GM12875 (cell line): ENCODE data around the gene PLA2G12B.
"Not testable (repeated sequence)": the region's sequence is repeated elsewhere in the genome, so short reads cannot be mapped to it uniquely, and the experiment has no call there.

Experiments
- H3K4me3 ChIP-seq: one replicate; pipeline ENCODE4 v1.5.1; 2011; ENCODE audit warnings: low read depth, low read length, control low read depth
- TF ChIP-seq, protein P1 (sequence below): IDR thresholded peaks from 2 replicates; pipeline ENCODE4 v1.5.1; 2011; ENCODE audit warnings: low read depth, mild to moderate bottlenecking, control low read depth, inconsistent platforms, low read length, moderate library complexity, borderline replicate concordance; ENCODE audit not compliant: insufficient read depth

The PLA2G12B gene

DNA sequence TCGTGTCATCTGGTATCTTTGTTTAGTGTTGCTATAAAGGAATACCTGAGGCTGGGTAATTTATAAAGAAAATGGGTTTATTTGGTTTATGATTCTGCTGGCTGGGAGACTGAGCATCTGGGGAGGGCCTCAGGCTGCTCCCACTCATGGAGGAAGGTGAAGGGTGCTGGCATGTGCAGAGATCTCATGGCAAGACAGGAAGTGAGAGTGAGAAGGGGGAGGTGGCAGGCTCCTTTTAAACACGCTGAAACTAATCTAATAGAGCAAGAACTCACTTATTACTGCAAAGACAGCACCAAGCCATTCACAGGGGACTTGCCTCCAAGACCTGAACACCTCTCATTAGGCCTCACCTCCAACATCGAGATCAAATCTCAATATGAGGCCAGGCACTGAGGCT is 49.8 kb downstream of the PLA2G12B start:
- TF ChIP-seq, protein P1, sequence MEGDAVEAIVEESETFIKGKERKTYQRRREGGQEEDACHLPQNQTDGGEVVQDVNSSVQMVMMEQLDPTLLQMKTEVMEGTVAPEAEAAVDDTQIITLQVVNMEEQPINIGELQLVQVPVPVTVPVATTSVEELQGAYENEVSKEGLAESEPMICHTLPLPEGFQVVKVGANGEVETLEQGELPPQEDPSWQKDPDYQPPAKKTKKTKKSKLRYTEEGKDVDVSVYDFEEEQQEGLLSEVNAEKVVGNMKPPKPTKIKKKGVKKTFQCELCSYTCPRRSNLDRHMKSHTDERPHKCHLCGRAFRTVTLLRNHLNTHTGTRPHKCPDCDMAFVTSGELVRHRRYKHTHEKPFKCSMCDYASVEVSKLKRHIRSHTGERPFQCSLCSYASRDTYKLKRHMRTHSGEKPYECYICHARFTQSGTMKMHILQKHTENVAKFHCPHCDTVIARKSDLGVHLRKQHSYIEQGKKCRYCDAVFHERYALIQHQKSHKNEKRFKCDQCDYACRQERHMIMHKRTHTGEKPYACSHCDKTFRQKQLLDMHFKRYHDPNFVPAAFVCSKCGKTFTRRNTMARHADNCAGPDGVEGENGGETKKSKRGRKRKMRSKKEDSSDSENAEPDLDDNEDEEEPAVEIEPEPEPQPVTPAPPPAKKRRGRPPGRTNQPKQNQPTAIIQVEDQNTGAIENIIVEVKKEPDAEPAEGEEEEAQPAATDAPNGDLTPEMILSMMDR = no peak
- H3K4me3 ChIP-seq = no peak overlapping the region

DNA sequence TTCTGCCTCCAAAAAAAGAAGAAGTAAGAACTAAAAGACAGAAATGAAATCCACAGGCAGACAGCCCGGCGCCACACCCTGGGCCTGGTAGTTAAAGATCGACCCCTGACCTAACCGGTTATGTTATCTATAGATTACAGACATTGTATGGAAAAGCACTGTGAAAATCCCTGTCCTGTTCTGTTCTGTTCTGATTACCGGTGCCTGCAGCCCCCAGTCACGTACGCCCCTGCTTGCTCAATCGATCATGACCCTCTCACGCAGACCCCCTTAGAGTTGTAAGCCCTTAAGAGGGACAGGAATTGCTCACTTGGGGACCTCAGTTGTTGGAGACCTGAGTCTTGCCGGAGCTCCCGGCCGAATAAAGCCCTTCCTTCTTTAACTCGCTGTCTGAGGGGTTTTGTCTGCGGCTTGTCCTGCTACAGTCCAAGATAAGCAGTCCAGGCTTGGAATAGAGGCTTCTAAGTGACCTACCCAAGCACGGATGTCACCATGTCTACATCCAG is 50.6 kb downstream of the PLA2G12B start:
- H3K4me3 ChIP-seq = not testable (repeated sequence)

DNA sequence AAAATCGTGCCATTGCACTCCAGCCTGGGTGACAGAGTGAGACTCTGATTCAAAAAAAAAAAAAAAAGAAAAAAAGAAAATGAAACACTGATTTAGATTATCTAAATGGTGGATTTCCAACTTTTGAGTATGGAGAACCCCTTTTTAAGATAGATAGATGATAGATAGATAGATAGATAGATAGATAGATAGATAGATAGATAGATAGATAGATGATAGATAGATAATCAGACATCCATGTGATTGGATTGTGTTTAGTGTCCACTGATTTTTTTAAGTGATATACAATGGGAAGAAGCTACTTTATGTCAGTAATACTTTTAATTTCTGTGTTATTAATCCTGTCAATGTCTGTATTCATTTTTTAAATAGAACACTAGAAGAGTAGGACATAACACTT is 55.1 kb downstream of the PLA2G12B start:
- H3K4me3 ChIP-seq = no peak overlapping the region
- TF ChIP-seq, protein P1 = no peak

DNA sequence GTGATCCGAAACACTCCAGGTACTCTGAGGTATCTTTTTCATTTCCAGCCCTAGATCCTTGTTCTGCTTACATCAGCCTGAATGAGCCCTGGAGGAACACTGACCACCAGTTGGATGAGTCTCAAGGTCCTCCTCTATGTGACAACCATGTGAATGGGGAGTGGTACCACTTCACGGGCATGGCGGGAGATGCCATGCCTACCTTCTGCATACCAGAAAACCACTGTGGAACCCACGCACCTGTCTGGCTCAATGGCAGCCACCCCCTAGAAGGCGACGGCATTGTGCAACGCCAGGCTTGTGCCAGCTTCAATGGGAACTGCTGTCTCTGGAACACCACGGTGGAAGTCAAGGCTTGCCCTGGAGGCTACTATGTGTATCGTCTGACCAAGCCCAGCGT is 56.0 kb downstream of the PLA2G12B start:
- H3K4me3 ChIP-seq = no peak overlapping the region
- TF ChIP-seq, protein P1 = no peak

DNA sequence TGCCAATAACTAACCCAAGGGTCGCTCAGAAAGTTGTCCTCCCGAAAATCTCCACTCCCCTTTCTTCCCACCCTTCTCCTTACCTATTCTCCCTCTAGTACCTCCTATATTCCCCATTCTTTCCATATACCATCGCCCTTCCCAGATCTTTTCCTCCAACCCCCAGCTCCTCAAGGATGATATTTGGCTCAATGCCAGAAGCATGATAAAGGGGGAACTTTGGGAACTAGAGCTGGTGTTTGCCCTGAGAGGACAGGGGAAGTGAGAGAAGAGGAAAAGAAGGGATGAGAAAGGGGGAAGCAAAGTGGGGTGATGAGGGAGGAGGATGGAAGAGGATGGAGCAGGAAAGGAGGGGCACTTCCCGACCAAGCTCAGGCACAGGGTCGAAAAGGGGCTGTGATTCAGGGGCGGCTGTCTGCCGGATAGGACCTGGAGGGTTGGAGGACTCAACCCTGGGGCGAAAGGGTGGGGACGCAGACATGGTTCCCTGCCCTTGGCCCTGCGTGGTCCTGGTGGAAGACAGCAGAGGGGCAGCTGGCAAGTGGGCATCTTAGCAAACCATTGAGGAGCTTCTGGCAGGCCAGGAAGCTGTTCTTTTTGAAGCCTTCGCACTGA is 59.3 kb downstream of the PLA2G12B start:
- no peak overlapping the region for H3K4me3 ChIP-seq
- TF ChIP-seq, protein P1 = no peak

DNA sequence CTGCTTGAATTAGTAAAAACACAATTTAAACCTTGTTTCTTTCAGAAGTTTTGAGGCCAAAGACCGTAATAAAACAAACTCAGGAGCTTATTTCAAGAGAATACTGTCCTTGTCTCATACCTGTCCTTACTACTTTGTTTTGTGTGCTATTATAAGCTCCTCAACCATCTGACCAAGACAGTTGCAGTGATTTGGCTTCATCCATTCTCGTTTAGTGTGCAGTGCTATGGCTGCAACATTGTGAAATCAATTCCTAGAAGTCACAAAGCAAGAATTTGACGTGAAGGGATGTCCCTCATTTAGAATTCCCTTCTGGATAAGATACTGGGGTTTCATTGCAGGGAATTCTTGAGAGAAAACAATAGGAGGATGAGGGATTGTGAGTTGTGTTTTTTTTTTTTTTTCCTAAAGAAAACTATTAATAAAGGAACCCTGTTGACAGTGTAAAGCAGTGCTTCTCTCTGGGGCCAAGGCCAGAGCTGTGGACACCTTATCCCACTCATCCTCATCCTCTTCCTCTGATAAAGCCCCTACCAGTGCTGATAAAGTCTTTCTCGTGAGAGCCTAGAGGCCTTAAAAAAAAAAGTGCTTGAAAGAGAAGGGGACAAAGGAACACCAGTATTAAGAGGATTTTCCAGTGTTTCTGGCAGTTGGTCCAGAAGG is 61.3 kb downstream of the PLA2G12B start, which contains the start of gene OIT3:
Gene OIT3, plus strand, starts transcription at position 604 of the 663 bp plus-strand sequence. CDS start 60 bp downstream, outside the sequence.
- TF ChIP-seq, protein P1 = no peak
- H3K4me3 ChIP-seq = no peak within 1 kb of the TSS

DNA sequence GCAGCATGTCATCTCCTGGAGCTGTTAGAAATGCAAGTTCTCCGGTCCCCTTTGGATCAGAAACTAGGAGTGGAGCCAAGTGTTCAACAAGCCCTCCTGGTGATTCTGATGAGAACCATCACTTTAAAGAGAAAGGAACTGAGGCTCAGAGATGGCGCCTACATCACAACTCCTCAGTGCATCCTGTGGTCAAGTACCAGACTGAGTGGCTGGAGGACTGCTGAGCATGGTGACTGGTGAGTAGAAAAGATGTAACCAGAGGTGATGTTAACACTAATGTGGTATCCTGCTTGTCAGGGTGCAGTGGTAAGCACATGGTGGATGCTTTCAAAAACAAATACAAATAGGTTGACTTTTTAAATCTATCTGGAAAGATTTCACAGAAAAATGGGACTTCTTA is 64.5 kb downstream of the PLA2G12B start:
- H3K4me3 ChIP-seq = no peak overlapping the region
- TF ChIP-seq, protein P1 = no peak
